B cell (primary cell): Measurements from ENCODE around the gene AHCY. TPM values are rescaled to one million over a fixed set of nuclear protein-coding genes. Genes with fewer than 3 reads are reported as not detected.

Experiments
- ATAC-seq: fragments of 200-7000 bp; cut with Tn5 transposase; one replicate; pipeline ENCODE4 v1.10.0; 2021; ENCODE audit warnings: low read depth, mild to moderate bottlenecking, moderate number of reproducible peaks, moderate library complexity
- CTCF ChIA-PET: fragments of 350-600 bp; sonication (Branson Sonifier 250); formaldehyde crosslinking; loops from one replicate; lab custom pipeline; 2021; ENCODE audit warnings: antibody characterized with exemption, inconsistent platforms; lab: Charles Lee
- POLR2A ChIA-PET: fragments of 350-600 bp; sonication (Branson Sonifier 250); formaldehyde crosslinking; loops from one replicate; lab custom pipeline; 2021; ENCODE audit warnings: antibody characterized with exemption; lab: Charles Lee
- DNase-seq: peaks from one replicate; pipeline ENCODE4 v3.0.0; 2013
- H2AFZ ChIP-seq: 2 replicates; pipeline ENCODE4 v1.6.1; 2012; ENCODE audit warnings: mild to moderate bottlenecking, low read depth, low read length; ENCODE audit not compliant: insufficient read depth, poor library complexity, severe bottlenecking
- H3K27ac ChIP-seq, 2 donors: 1 replicate in 1 of 2; 2 replicates in 1 of 2; pipeline ENCODE4 v1.5.1; 2012 to 2013; ENCODE audit warnings: low read length in 2 of 2, mild to moderate bottlenecking in 2 of 2, moderate library complexity in 1 of 2
- H3K27me3 ChIP-seq, 4 experiments: fragments of 200-600 bp in 1 of 4; sonication (generic) in 1 of 4; replicated peaks in 1 of 4; 1 replicate in 2 of 4; 2 replicates in 2 of 4; pipeline versions ENCODE4 v1.6.1 to v1.7.0; 2013 to 2016; ENCODE audit warnings: low read length in 3 of 4, mild to moderate bottlenecking in 2 of 4, mixed read lengths in 1 of 4, moderate library complexity in 1 of 4; ENCODE audit not compliant: insufficient read depth in 4 of 4, control insufficient read depth in 3 of 4; ENCODE audit errors: control extremely low read depth in 1 of 4
- H3K36me3 ChIP-seq, 2 experiments: replicated peaks in 1 of 2; 1 replicate in 1 of 2; 2 replicates in 1 of 2; pipeline versions ENCODE4 v1.6.1 to v1.7.1; 2013; ENCODE audit warnings: low read length in 1 of 2; ENCODE audit not compliant: insufficient read depth in 2 of 2, control insufficient read depth in 1 of 2; ENCODE audit errors: control extremely low read depth in 1 of 2, extremely low read depth in 1 of 2
- H3K4me1 ChIP-seq, 2 donors: fragments of 200-600 bp in 1 of 2; sonication (generic) in 1 of 2; 1 replicate in 1 of 2; 2 replicates in 1 of 2; pipeline versions ENCODE4 v1.5.1 to v1.6.1; 2013 to 2017; ENCODE audit warnings: low read length in 2 of 2; ENCODE audit not compliant: control insufficient read depth in 2 of 2, insufficient read depth in 2 of 2
- H3K4me2 ChIP-seq: replicated peaks from 2 replicates; pipeline ENCODE3; 2012; ENCODE audit warnings: mild to moderate bottlenecking, low read depth, low read length; ENCODE audit not compliant: poor library complexity, severe bottlenecking
- H3K4me3 ChIP-seq, 5 experiments: fragments of 200-600 bp in 1 of 5; sonication (generic) in 1 of 5; 1 replicate in 3 of 5; 2 replicates in 2 of 5; pipeline versions ENCODE4 v1.5.1 to v1.7.0; 2011 to 2016; ENCODE audit warnings: low read length in 4 of 5, mild to moderate bottlenecking in 4 of 5, low read depth in 2 of 5, control low read depth in 1 of 5, moderate library complexity in 1 of 5; ENCODE audit not compliant: insufficient read depth in 1 of 5; ENCODE audit errors: control extremely low read depth in 1 of 5, extremely low read depth in 1 of 5
- H3K79me2 ChIP-seq: fragments of 200-600 bp; sonication (generic); one replicate; pipeline ENCODE4 v1.6.0; 2016; ENCODE audit warnings: low read length; ENCODE audit not compliant: control insufficient read depth, insufficient read depth
- H3K9ac ChIP-seq: fragments of 200-600 bp; sonication (generic); 2 replicates; pipeline ENCODE4 v1.6.1; 2017; ENCODE audit warnings: mild to moderate bottlenecking, low read length, moderate library complexity
- H3K9me3 ChIP-seq, 3 donors: one replicate each; pipeline versions ENCODE4 v1.6.1 to v1.7.1; 2013; ENCODE audit warnings: low read length in 2 of 3; ENCODE audit not compliant: control insufficient read depth in 2 of 3, insufficient read depth in 1 of 3; ENCODE audit errors: control extremely low read depth in 1 of 3
- H4K20me1 ChIP-seq: 2 replicates; pipeline ENCODE4 v1.6.0; 2012; ENCODE audit warnings: mild to moderate bottlenecking, low read length; ENCODE audit not compliant: insufficient read depth, control insufficient read depth, poor library complexity, severe bottlenecking
- H3K27ac Mint-ChIP-seq: one replicate; pipeline ENCODE4 v1.8.0; 2021; ENCODE audit warnings: mixed read lengths
- H3K27me3 Mint-ChIP-seq: one replicate; pipeline ENCODE4 v1.8.0; 2021; ENCODE audit warnings: mixed read lengths
- H3K4me1 Mint-ChIP-seq: one replicate; pipeline ENCODE4 v1.8.0; 2021; ENCODE audit warnings: mixed read lengths
- H3K4me3 Mint-ChIP-seq: one replicate; pipeline ENCODE4 v1.8.0; 2021; ENCODE audit warnings: mixed read lengths
- H3K9me3 Mint-ChIP-seq: one replicate; pipeline ENCODE4 v1.8.0; 2022; ENCODE audit warnings: mixed read lengths; ENCODE audit not compliant: insufficient read depth
- EZH2 ChIP-seq: IDR thresholded peaks from 2 replicates; pipeline ENCODE4 v1.6.1; 2012; ENCODE audit warnings: borderline replicate concordance, low read depth, mild to moderate bottlenecking, moderate library complexity, low read length; ENCODE audit not compliant: insufficient read depth, poor library complexity, severe bottlenecking
- WGBS: methylation state at CpG from one replicate; pipeline ENCODE4 v1.1.5; 2013; ENCODE audit warnings: missing lambda C conversion rate; ENCODE audit not compliant: insufficient coverage; 5-methylcytosine and 5-hydroxymethylcytosine counted together
- intact Hi-C: fragments of 100-400 bp; cut with micrococcal nuclease; formaldehyde crosslinking; loops from one replicate; pipeline ENCODE4 v1.10.0; 2022
- polyA plus RNA-seq: library from polyadenylated mRNA; depleted of rRNA; stranded (reverse); fragments of >200 nt; gene quantifications from 2 replicates; pipeline ENCODE4 v1.2.3, GENCODE V29; 2012
- total RNA-seq, 2 donors: library from RNA; stranded (reverse); fragments of 120-200 nt in 1 of 2; gene quantifications; 1 replicate in 1 of 2; 2 replicates in 1 of 2; pipeline versions ENCODE4 v1.2.3 to v1.2.4, GENCODE V29; 2013 to 2022
- TF ChIP-seq, protein P1 (sequence below): fragments of 200-600 bp; IDR thresholded peaks from one replicate; pipeline ENCODE4 v1.8.0; 2022; ENCODE audit warnings: antibody characterized with exemption, mild to moderate bottlenecking

Gene AHCY
- total and polyA plus RNA-seq, 2 donors (not counting 1 experiment from before 2014, with no cell fraction given), result 43.6 to 44.0 TPM

DNA sequence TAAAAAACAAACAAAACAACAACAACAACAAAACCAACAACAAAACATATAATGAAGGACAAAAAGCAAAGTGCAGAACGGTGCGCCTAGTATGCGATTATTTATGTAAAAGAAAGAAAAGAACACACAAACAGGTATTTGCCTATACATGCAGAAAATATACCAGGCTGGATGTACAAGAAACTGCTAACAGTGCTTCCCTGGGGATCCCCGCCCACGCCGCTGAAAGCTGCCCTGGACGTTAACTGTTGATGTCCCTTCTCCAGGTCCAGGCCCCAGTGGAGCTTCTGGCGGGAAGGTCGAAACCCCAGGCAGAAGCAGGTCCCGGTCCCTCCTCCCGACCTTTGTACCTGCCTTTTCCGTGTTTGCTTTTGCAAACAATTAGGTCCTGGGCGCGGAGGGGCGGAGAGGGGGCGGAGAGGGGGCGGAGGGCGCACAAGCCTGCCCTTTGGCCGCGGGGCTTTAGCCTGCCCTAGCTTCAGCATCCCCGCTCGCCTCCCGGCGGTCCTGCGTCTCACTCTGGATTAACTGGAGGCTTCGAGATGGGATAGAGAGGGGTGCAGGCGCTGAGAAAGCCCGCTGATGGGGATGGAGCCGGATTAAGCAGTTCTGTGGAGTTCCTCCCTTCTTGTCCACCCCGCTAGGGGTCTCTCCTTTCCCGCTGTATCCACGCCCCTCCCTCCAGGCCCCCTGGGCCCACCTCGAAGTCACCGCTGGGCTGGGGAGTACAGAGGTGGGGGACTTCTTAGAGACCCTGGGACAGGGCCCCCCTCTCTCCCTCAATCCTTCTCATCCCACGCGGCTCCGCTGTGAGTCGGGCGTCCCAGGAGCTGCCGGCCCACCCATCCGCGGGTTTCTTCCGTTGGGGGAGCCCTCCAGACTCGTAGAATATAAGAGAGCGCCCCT is 8.2 kb upstream of the AHCY start:
- H3K36me3 ChIP-seq, result no peaks in the 10 kb centered on the region
- ChIA-PET POLR2A (interaction anchor here (0.6 kb wide), 1 partner anchor 94 kb away, joined by 12 read pairs; no protein-coding TSS in a partner anchor), CTCF (interaction anchor here (0.6 to 5.0 kb wide), 29 partner anchors 27 to 992 kb away, joined by 3 to 135 read pairs (median 6); partner anchors contain the start of genes DYNLRB1 and TP53INP2)
- peak overlapping the region; percentile 39 for H3K4me3 Mint-ChIP-seq
- TF ChIP-seq, protein P1, sequence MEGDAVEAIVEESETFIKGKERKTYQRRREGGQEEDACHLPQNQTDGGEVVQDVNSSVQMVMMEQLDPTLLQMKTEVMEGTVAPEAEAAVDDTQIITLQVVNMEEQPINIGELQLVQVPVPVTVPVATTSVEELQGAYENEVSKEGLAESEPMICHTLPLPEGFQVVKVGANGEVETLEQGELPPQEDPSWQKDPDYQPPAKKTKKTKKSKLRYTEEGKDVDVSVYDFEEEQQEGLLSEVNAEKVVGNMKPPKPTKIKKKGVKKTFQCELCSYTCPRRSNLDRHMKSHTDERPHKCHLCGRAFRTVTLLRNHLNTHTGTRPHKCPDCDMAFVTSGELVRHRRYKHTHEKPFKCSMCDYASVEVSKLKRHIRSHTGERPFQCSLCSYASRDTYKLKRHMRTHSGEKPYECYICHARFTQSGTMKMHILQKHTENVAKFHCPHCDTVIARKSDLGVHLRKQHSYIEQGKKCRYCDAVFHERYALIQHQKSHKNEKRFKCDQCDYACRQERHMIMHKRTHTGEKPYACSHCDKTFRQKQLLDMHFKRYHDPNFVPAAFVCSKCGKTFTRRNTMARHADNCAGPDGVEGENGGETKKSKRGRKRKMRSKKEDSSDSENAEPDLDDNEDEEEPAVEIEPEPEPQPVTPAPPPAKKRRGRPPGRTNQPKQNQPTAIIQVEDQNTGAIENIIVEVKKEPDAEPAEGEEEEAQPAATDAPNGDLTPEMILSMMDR, result no peak
- TF ChIP-seq EZH2, result no peak
- H3K27ac Mint-ChIP-seq, result no peak overlapping the region
- intact Hi-C loops, result loop anchor here (1.0 to 5.0 kb wide), 9 partner anchors 8 to 649 kb away; partner anchors contain the start of genes AHCY, DYNLRB1 and ITCH
- no peak overlapping the region for H3K27ac ChIP-seq
- H3K9me3 ChIP-seq, result peaks cover 0 to 3% (median 0%) of the 10 kb centered on the region in 3 donors
- H3K9me3 Mint-ChIP-seq, result no peaks in the 10 kb centered on the region
- H3K4me2 ChIP-seq, result peak overlapping the region; percentile 55
- peaks cover 0 to 18% (median 13%) of the 10 kb centered on the region in 4 experiments for H3K27me3 ChIP-seq
- WGBS, result 17% methylated on average over 29 of the region's 45 CpGs
- no peak overlapping the region for H3K4me3 ChIP-seq
- H3K9ac ChIP-seq, result peak overlapping the region; percentile 29
- no peaks in the 10 kb centered on the region for H3K79me2 ChIP-seq
- peak overlapping the region; percentile 56 for H2AFZ ChIP-seq
- ATAC-seq (no peak), DNase-seq (peak; percentile 33)
- peaks cover 16% of the 10 kb centered on the region for H3K4me1 Mint-ChIP-seq
- H3K4me1 ChIP-seq, result peaks cover 17 to 20% of the 10 kb centered on the region in 2 donors
- peaks cover 13% of the 10 kb centered on the region for H3K27me3 Mint-ChIP-seq
- H4K20me1 ChIP-seq, result no peaks in the 10 kb centered on the region
